Smooth muscle cell (in vitro differentiated cells): ENCODE results near the gene RNF167. TPM values are rescaled to one million over a fixed set of nuclear protein-coding genes. Genes with fewer than 3 reads are reported as not detected.

Experiments used
- DNase-seq: peaks from one replicate; lab custom pipeline; 2025; ENCODE audit not compliant: unreplicated experiment; lab: John Stamatoyannopoulos, UW
- H2AFZ ChIP-seq: fragments of 200-600 bp; sonication (generic); 2 replicates; pipeline ENCODE4 v1.6.0; 2016; ENCODE audit warnings: antibody characterized with exemption, low read depth, mild to moderate bottlenecking
- H3F3A ChIP-seq: fragments of 200-600 bp; sonication (generic); 2 replicates; pipeline ENCODE4 v1.6.0; 2017; ENCODE audit warnings: antibody characterized with exemption, low read depth
- H3K27ac ChIP-seq: fragments of 200-600 bp; sonication (generic); 2 replicates; pipeline ENCODE4 v1.5.1; 2016; ENCODE audit warnings: low read depth, mild to moderate bottlenecking
- H3K27me3 ChIP-seq: fragments of 200-600 bp; sonication (generic); 2 replicates; pipeline ENCODE4 v1.6.1; 2016; ENCODE audit warnings: low read depth, mild to moderate bottlenecking
- H3K36me3 ChIP-seq: fragments of 200-600 bp; sonication (generic); 2 replicates; pipeline ENCODE4 v1.5.1; 2016; ENCODE audit warnings: low read depth
- H3K4me1 ChIP-seq: fragments of 200-600 bp; sonication (generic); 2 replicates; pipeline ENCODE4 v1.5.1; 2016; ENCODE audit warnings: low read depth
- H3K4me2 ChIP-seq: fragments of 200-600 bp; sonication (generic); 2 replicates; pipeline ENCODE4 v1.6.0; 2016; ENCODE audit warnings: mild to moderate bottlenecking
- H3K4me3 ChIP-seq: fragments of 200-600 bp; sonication (generic); 2 replicates; pipeline ENCODE4 v1.5.1; 2016; ENCODE audit warnings: mild to moderate bottlenecking
- H3K79me2 ChIP-seq: fragments of 200-600 bp; sonication (generic); 2 replicates; pipeline ENCODE4 v1.6.0; 2016; ENCODE audit warnings: low read depth, mild to moderate bottlenecking
- H3K9ac ChIP-seq: fragments of 200-600 bp; sonication (generic); 2 replicates; pipeline ENCODE4 v1.6.0; 2016; ENCODE audit warnings: low read depth
- H3K9me3 ChIP-seq: fragments of 200-600 bp; sonication (generic); replicated peaks from 2 replicates; pipeline ENCODE4 v1.5.1; 2016; ENCODE audit warnings: low read depth
- H4K20me1 ChIP-seq: fragments of 200-600 bp; sonication (generic); 2 replicates; pipeline ENCODE4 v1.6.0; 2016; ENCODE audit warnings: low read depth
- WGBS: methylation state at CpG from one replicate; pipeline ENCODE4 v1.1.7; 2016; ENCODE audit warnings: low lambda C conversion rate; 5-methylcytosine and 5-hydroxymethylcytosine counted together
- polyA plus RNA-seq: library from polyadenylated mRNA; unstranded; fragments of >200 nt; fragmentation: Nextera tagmentation; extraction: Ambion mirVana; gene quantifications from 2 replicates; pipeline ENCODE4 v1.2.1, GENCODE V29; 2016
- total RNA-seq: library from RNA; depleted of rRNA; stranded (reverse); fragments of >200 nt; gene quantifications from 2 replicates; pipeline ENCODE4 v1.2.3, GENCODE V29; 2014
- TF ChIP-seq, protein P1 (sequence below): fragments of 200-600 bp; sonication (generic); IDR thresholded peaks from 2 replicates; pipeline ENCODE4 v1.5.1; 2017; ENCODE audit warnings: borderline replicate concordance, mild to moderate bottlenecking, antibody characterized with exemption; ENCODE audit not compliant: insufficient read depth, poor library complexity, severe bottlenecking

The RNF167 gene
- total and polyA plus RNA-seq, 2 experiments from 2014 or later, result 39.6 to 59.4 TPM

DNA sequence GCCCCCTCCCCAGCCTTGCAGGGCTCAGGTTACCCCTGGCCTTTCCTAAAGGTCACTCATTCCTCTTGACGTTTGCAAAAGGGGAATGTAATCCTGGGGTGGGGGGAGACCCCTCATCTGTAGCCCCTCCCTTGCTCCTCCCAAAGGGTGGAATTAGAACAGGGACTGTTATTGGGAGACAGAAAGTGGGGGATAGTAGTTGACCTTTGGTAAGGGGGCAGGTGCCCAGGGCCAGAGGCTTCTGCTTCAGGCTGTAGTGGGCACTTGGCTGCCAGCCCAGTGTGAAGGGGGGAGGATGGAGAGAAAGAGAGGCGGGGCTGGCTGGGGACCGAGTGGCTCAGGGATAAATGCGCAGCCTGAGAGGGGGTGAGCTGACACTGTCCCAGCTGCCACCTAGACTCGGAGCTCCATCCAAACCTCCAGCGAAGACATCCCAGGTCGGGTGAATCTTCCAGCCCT, 10.7 kb downstream of the RNF167 start, which contains the start of gene ENO3:
ENO3 (plus strand) TSS at position 374 of the 459 bp plus-strand sequence. CDS start 711 bp downstream, outside the sequence.
- peak within 1 kb of the TSS; percentile 74 for H2AFZ ChIP-seq
- no peaks in the 10 kb centered on the region for H3K27me3 ChIP-seq
- H3F3A ChIP-seq, result peaks cover 22% of the 10 kb centered on the region
- H3K4me2 ChIP-seq, result peak within 1 kb of the TSS; percentile 90
- no peak for DNase-seq
- WGBS, result 42% methylated on average over 6 of the region's 7 CpGs
- TF ChIP-seq, protein P1, sequence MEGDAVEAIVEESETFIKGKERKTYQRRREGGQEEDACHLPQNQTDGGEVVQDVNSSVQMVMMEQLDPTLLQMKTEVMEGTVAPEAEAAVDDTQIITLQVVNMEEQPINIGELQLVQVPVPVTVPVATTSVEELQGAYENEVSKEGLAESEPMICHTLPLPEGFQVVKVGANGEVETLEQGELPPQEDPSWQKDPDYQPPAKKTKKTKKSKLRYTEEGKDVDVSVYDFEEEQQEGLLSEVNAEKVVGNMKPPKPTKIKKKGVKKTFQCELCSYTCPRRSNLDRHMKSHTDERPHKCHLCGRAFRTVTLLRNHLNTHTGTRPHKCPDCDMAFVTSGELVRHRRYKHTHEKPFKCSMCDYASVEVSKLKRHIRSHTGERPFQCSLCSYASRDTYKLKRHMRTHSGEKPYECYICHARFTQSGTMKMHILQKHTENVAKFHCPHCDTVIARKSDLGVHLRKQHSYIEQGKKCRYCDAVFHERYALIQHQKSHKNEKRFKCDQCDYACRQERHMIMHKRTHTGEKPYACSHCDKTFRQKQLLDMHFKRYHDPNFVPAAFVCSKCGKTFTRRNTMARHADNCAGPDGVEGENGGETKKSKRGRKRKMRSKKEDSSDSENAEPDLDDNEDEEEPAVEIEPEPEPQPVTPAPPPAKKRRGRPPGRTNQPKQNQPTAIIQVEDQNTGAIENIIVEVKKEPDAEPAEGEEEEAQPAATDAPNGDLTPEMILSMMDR, result no peak
- peak within 1 kb of the TSS; percentile 96 for H3K4me3 ChIP-seq
- peaks cover 24% of the 10 kb centered on the region for H3K79me2 ChIP-seq
- peak within 1 kb of the TSS; percentile 72 for H3K9ac ChIP-seq
- H3K36me3 ChIP-seq, result no peaks in the 10 kb centered on the region
- H3K9me3 ChIP-seq, result no peaks in the 10 kb centered on the region
- peaks cover 20% of the 10 kb centered on the region for H4K20me1 ChIP-seq
- H3K4me1 ChIP-seq, result peaks cover 29% of the 10 kb centered on the region
- H3K27ac ChIP-seq, result peak within 1 kb of the TSS; percentile 96

DNA sequence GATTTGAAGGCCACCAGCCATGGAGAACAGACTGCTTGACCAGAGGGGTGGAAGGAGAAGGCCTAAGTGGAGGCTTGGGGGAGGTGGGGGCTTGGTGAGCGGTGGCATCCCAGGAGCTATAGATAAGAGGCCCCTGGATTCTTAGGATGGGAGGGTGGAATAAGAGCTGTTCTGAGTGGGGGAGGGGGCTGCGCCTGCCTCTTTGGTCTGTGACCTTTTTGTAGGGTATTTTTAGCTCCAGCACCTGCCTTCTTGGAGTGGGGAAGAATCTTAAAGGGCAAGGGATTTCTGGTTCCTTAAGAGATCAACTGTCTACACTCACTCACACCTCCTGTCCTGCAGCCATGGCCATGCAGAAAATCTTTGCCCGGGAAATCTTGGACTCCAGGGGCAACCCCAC, 11.4 kb downstream of the RNF167 start:
- H2AFZ ChIP-seq, result no peak overlapping the region
- H3K4me2 ChIP-seq, result no peak overlapping the region
- TF ChIP-seq, protein P1, result no peak
- no peak overlapping the region for H3K27ac ChIP-seq
- peaks cover 12% of the 10 kb centered on the region for H4K20me1 ChIP-seq
- H3K4me1 ChIP-seq, result peaks cover 23% of the 10 kb centered on the region
- 70% methylated on average over 3 of the region's 3 CpGs for WGBS
- H3K27me3 ChIP-seq, result no peaks in the 10 kb centered on the region
- H3K36me3 ChIP-seq, result no peaks in the 10 kb centered on the region
- H3F3A ChIP-seq, result peaks cover 16% of the 10 kb centered on the region
- H3K9ac ChIP-seq, result no peak overlapping the region
- DNase-seq, result no peak
- peaks cover 17% of the 10 kb centered on the region for H3K79me2 ChIP-seq
- H3K4me3 ChIP-seq, result no peak overlapping the region
- H3K9me3 ChIP-seq, result no peaks in the 10 kb centered on the region

DNA sequence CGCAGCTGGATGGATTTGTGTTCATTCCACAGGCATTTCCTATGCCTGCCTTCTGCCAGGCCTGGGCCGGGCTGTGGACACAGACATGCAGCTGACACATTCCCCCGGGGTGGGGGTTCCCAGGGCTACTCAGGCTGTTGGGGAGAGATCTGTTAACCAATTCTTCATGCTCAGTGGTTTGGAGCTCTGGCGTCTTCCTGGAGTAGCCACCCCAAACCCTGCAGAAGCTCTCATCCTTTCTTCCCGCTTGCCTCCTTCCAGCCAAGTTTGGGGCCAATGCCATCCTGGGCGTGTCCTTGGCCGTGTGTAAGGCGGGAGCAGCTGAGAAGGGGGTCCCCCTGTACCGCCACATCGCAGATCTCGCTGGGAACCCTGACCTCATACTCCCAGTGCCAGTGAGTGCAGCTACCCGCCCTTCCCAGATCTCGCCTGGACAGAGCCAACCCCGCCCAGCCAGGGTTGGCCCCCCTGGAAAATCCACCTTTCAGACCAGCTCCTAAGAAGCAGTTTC, 13.4 kb downstream of the RNF167 start:
- WGBS, result 79% methylated on average over 14 of the region's 14 CpGs

More for the DNA sequence above, 13.4 kb downstream of the RNF167 start:
- Histone ChIP-seq H3K27ac (peak overlapping the region; percentile 62), H2AFZ (no peak overlapping the region), H3K4me1 (peaks cover 16% of the 10 kb centered on the region), H3K9me3 (no peaks in the 10 kb centered on the region), H3K27me3 (no peaks in the 10 kb centered on the region), H3K79me2 (no peaks in the 10 kb centered on the region), H3K36me3 (no peaks in the 10 kb centered on the region), H3K4me3 (no peak overlapping the region), H4K20me1 (no peaks in the 10 kb centered on the region), H3F3A (peaks cover 5% of the 10 kb centered on the region), H3K4me2 (no peak overlapping the region), H3K9ac (no peak overlapping the region)
- TF ChIP-seq, protein P1, result no peak
- DNase-seq, result no peak
